Astrocyte (in vitro differentiated cells and primary cell): ENCODE results near the gene VRK2.

Source experiments
- CTCF ChIP-seq: IDR thresholded peaks from 2 replicates; pipeline ENCODE4 v1.5.1; 2011; ENCODE audit warnings: low read depth, mild to moderate bottlenecking, inconsistent platforms, low read length, moderate library complexity; ENCODE audit not compliant: insufficient read depth
- EZH2 ChIP-seq: IDR thresholded peaks from 2 replicates; pipeline ENCODE4 v1.6.1; 2012; ENCODE audit warnings: mild to moderate bottlenecking, low read length, inconsistent platforms; ENCODE audit not compliant: insufficient read depth

DNA sequence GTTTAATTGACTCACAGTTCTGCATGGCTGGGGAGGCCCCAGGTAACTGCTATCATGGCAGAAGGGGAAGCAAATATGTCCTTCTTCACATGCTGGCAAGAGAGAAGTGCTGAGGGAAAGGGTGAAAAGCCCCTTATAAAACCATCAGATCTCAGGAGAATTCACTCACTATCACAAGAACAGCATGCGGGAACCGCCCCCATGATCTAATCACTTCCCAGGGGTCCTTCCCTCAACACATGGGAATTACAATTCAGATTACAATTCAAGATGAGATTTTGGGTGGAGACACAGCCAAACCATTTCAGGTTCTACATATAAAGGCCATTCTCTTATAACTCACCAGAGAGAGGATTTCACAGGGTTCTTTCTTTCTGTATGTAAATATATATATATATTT is 62.9 kb downstream of the VRK2 start:
- TF ChIP-seq CTCF (no peak), EZH2 (no peak)
